DOHH2 (cell line): ENCODE results near the gene PRCD.

Experiments used
- CTCF ChIP-seq: fragments of 200-600 bp; sonication (generic); IDR thresholded peaks from one replicate; pipeline ENCODE4 v1.5.1; 2014; ENCODE audit warnings: antibody characterized with exemption, mild to moderate bottlenecking, low read depth, low read length; ENCODE audit not compliant: poor library complexity, severe bottlenecking
- EZH2phosphoT487 ChIP-seq: fragments of 200-600 bp; sonication (generic); IDR thresholded peaks from 2 replicates; pipeline ENCODE4 v1.6.1; 2017; ENCODE audit warnings: borderline replicate concordance, mild to moderate bottlenecking, antibody characterized with exemption, low read length, moderate library complexity, mixed read lengths

DNA sequence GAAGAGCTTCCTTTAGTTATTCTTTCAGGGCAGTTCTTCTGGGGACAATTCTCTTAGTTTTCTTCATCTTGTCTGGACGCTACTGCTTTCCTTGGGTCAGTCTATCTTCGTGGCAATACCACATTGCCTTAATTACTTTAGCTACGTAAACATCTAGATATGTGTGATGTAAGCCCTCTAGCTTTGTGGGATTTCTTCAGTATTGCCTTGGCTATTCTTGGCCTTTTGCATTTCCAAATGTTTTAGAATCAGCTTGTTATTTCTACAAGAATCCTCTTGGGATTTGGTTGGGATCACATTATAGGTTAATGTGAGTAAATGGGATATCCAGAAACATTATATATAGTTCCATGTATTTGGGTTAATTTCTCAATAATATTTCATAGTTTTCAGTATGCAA is 54.8 kb downstream of the PRCD start:
- TF ChIP-seq CTCF (no peak), EZH2phosphoT487 (no peak)
